ENCODE results near the gene AR. TPM values are rescaled to one million over a fixed set of nuclear protein-coding genes. Genes with fewer than 3 reads are reported as not detected.

AR gene
- total and polyA plus RNA-seq, 2 of the 8 experiments (the other 6 are each of a cell fraction or from before 2014, with no cell fraction given): 7.1 to 10.7 TPM

GRCh38 chrX:67730296-67730695, 186.5 kb downstream of the AR start:
- Histone ChIP-seq H2BK15ac (ENCODE audit: low read length) (no peak overlapping the region), H4K20me1 (replicated peaks in 1 of 2; ENCODE audit: control insufficient read depth in 1 of 2, insufficient read depth in 2 of 2, low read length in 2 of 2) (no peaks in the 10 kb centered on the region), H3K27ac (ENCODE audit: low read depth, low read length) (no peak overlapping the region), H3K14ac (ENCODE audit: insufficient read length) (no peak overlapping the region), H3K9ac (replicated peaks in 1 of 4; ENCODE audit: extremely low read depth in 1 of 4, low read depth in 3 of 4, low read length in 3 of 4) (no peak overlapping the region), H3K4ac (replicated peaks; ENCODE audit: insufficient read length, low read depth, low read length) (no peak overlapping the region), H3K9me3 (ENCODE audit: insufficient read depth in 2 of 2, low read depth in 1 of 2, low read length in 1 of 2) (no peaks in the 10 kb centered on the region), H4K91ac (replicated peaks; ENCODE audit: insufficient read length, low read length) (no peak overlapping the region), H2AFZ (ENCODE audit: low read length) (no peak overlapping the region), H3K27me3 (replicated peaks in 1 of 4; ENCODE audit: control insufficient read depth in 3 of 4, extremely low read depth in 1 of 4, insufficient read depth in 3 of 4, low read length in 3 of 4) (no peaks in the 10 kb centered on the region), H2BK20ac (ENCODE audit: low read length) (no peak overlapping the region), H3K79me1 (ENCODE audit: low read depth, low read length) (no peaks in the 10 kb centered on the region), H2BK12ac (ENCODE audit: low read depth, low read length) (no peak overlapping the region), H4K5ac (ENCODE audit: insufficient read length, low read depth, low read length) (no peak overlapping the region), H2AK5ac (ENCODE audit: low read depth, low read length) (no peak overlapping the region), H3K4me2 (ENCODE audit: insufficient read depth in 1 of 2, low read depth in 2 of 2, low read length in 2 of 2) (no peak overlapping the region), H4K8ac (ENCODE audit: extremely low read depth, insufficient read depth, low read length) (no peak overlapping the region), H3K4me1 (replicated peaks in 1 of 4; ENCODE audit: control insufficient read depth in 3 of 4, insufficient read depth in 4 of 4, low read length in 3 of 4) (no peaks in the 10 kb centered on the region), H3K23me2 (ENCODE audit: low read depth, low read length) (no peaks in the 10 kb centered on the region), H2BK5ac (ENCODE audit: low read depth, low read length) (no peak overlapping the region), H3K4me3 (ENCODE audit: extremely low read depth in 1 of 4, insufficient read depth in 2 of 4, low read depth in 3 of 4, low read length in 4 of 4) (no peak overlapping the region), H3K56ac (replicated peaks; ENCODE audit: insufficient read length, low read depth, low read length) (no peak overlapping the region), H3K18ac (ENCODE audit: extremely low read depth, low read length) (no peak overlapping the region), H2BK120ac (replicated peaks; ENCODE audit: low read depth, low read length) (no peak overlapping the region), H3K23ac (ENCODE audit: insufficient read length) (no peak overlapping the region), H3K79me2 (ENCODE audit: control insufficient read depth in 1 of 2, insufficient read depth in 2 of 2, low read length in 2 of 2) (no peaks in the 10 kb centered on the region), H3K36me3 (ENCODE audit: control insufficient read depth in 2 of 4, insufficient read depth in 4 of 4, low read length in 3 of 4) (peaks cover 0 to 2% (median 0%) of the 10 kb centered on the region in 4 experiments; a peak in 1 of 8 replicates)
- CTCF ChIA-PET (ENCODE audit: partially characterized antibody): no interaction called here
- POLR2A ChIA-PET (ENCODE audit: partially characterized antibody): no interaction called here
- DNase-seq (ENCODE audit: low read depth in 1 of 2, low spot score in 2 of 2) (no peak), FAIRE-seq (no peak)
- 100% methylated on average over 2 of the region's 2 CpGs; no CpG with 5 or more reads in 1 of the 2 experiments for WGBS, 2 experiments (ENCODE audit: extremely low coverage in 1 of 2, insufficient coverage in 1 of 2, insufficient read length in 1 of 2, insufficient replicate concordance in 2 of 2, low coverage in 1 of 2, low lambda C conversion rate in 2 of 2, missing lambda C conversion rate in 1 of 2)
- TF ChIP-seq CEBPB (IDR thresholded peaks at IDR 0.05; ENCODE audit: low read depth, low read length) (no peak), SP2 (IDR thresholded peaks at IDR 0.05; ENCODE audit: low read length) (no peak), TEAD4 (IDR thresholded peaks at IDR 0.05; ENCODE audit: low read depth, low read length) (no peak), BRCA1 (IDR thresholded peaks at IDR 0.05; ENCODE audit: low read depth, low read length) (no peak), FOSL1 (IDR thresholded peaks at IDR 0.05; ENCODE audit: insufficient read depth, low read depth, low read length) (no peak), ATF3 (IDR thresholded peaks at IDR 0.05; ENCODE audit: insufficient read depth, low read depth, low read length) (no peak), HDAC6 (IDR thresholded peaks at IDR 0.05; ENCODE audit: low read depth, low read length) (no peak)

All from H1 (cell line).